SK-N-DZ (cell line): ENCODE measurements around the gene ARHGAP11A. TPM values are rescaled to one million over a fixed set of nuclear protein-coding genes. Genes with fewer than 3 reads are reported as not detected.
"Not testable (repeated sequence)": the region's sequence is repeated elsewhere in the genome, so short reads cannot be mapped to it uniquely, and the experiment has no call there.

Experiments
- DNase-seq: peaks from one replicate; pipeline ENCODE4 v3.0.0-alpha.2; 2015; ENCODE audit warnings: low spot score
- polyA plus RNA-seq, 2 experiments: library from polyadenylated mRNA; depleted of rRNA; stranded (reverse); fragments of >200 nt; gene quantifications; 2 replicates each; pipeline ENCODE4 v1.2.3, GENCODE V29; 2014

ARHGAP11A gene
- polyA plus RNA-seq (2014; cell fraction: cytosol; rRNA removed): 41.5 and 44.0 TPM in 2 replicates
- 26.3 and 30.4 TPM in 2 replicates for polyA plus RNA-seq (2014; cell fraction: nucleus; rRNA removed)

- peak; percentile 95 for DNase-seq
Observed at GRCh38 chr15:32615051-32615870, at the start of gene ARHGAP11A. TSS of gene ARHGAP11A (plus strand) at chr15:32615504. CDS start at chr15:32616212, 708 bp downstream.

- not testable (repeated sequence) for DNase-seq
Observed at GRCh38 chr15:32568988-32569387, 46.3 kb upstream of the ARHGAP11A start.

GRCh38 chr15:32578482-32578881, 36.8 kb upstream of the ARHGAP11A start:
- not testable (repeated sequence) for DNase-seq

GRCh38 chr15:32585844-32586243, 29.5 kb upstream of the ARHGAP11A start:
- DNase-seq: not testable (repeated sequence)

GRCh38 chr15:32593151-32593550, 22.2 kb upstream of the ARHGAP11A start, which contains the start of gene GOLGA8N:
TSS of gene GOLGA8N (plus strand) at chr15:32593456.
- not testable (repeated sequence) for DNase-seq

GRCh38 chr15:32609518-32609917, 5.8 kb upstream of the ARHGAP11A start:
- not testable (repeated sequence) for DNase-seq

- DNase-seq: peak; percentile 43
Observed at GRCh38 chr15:32610719-32611118, 4.6 kb upstream of the ARHGAP11A start.

- not testable (repeated sequence) for DNase-seq
Observed at GRCh38 chr15:32614712-32615050, 623 bp upstream of the ARHGAP11A start.

- DNase-seq: peak; percentile 31
Observed at GRCh38 chr15:32615871-32616426, 645 bp downstream of the ARHGAP11A start.

GRCh38 chr15:32636410-32636809, 21.1 kb downstream of the ARHGAP11A start:
- DNase-seq: no peak

GRCh38 chr15:32636908-32637567, 21.7 kb downstream of the ARHGAP11A start:
- no peak for DNase-seq

GRCh38 chr15:32637704-32638103, 22.4 kb downstream of the ARHGAP11A start:
- DNase-seq: no peak

- DNase-seq: no peak
Observed at GRCh38 chr15:32641517-32642059, 26.3 kb downstream of the ARHGAP11A start, which contains the start of gene SCG5. TSS of gene SCG5 (plus strand) at chr15:32641710. CDS start at chr15:32643593, 1,883 bp downstream.

GRCh38 chr15:32642667-32643435, 27.5 kb downstream of the ARHGAP11A start:
- DNase-seq: no peak

GRCh38 chr15:32643907-32644445, 28.7 kb downstream of the ARHGAP11A start:
- DNase-seq: no peak

- peak; percentile 77 for DNase-seq
Observed at GRCh38 chr15:32646291-32646690, 31.0 kb downstream of the ARHGAP11A start.

GRCh38 chr15:32649342-32649741, 34.0 kb downstream of the ARHGAP11A start:
- DNase-seq: no peak

GRCh38 chr15:32651229-32651837, 36.0 kb downstream of the ARHGAP11A start:
- DNase-seq: peak; percentile 53

- no peak for DNase-seq
Observed at GRCh38 chr15:32652178-32652577, 36.9 kb downstream of the ARHGAP11A start.

GRCh38 chr15:32656091-32656490, 40.8 kb downstream of the ARHGAP11A start:
- peak; percentile 26 for DNase-seq
